UCSD-AML1 (cell line): Measurements from ENCODE around the gene CREB5.
"Not testable (repeated sequence)": the region's sequence is repeated elsewhere in the genome, so short reads cannot be mapped to it uniquely, and the experiment has no call there.

Source experiments
- DNase-seq: peaks from one replicate; lab custom pipeline; 2025; ENCODE audit not compliant: unreplicated experiment; lab: John Stamatoyannopoulos, UW

CREB5 gene

GRCh38 chr7:28766359-28766758 is 354.0 kb downstream of the CREB5 start:
- no peak for DNase-seq

GRCh38 chr7:28767356-28767755 is 355.0 kb downstream of the CREB5 start:
- no peak for DNase-seq

GRCh38 chr7:28768577-28769147 is 356.3 kb downstream of the CREB5 start:
- DNase-seq, result no peak

- no peak for DNase-seq
These were observed 359.7 kb downstream of the CREB5 start for GRCh38 chr7:28771906-28772622.

GRCh38 chr7:28773423-28774145 is 361.3 kb downstream of the CREB5 start:
- no peak for DNase-seq

- no peak for DNase-seq
These were observed 362.1 kb downstream of the CREB5 start for GRCh38 chr7:28774261-28774988.

GRCh38 chr7:28776463-28777157 is 364.3 kb downstream of the CREB5 start:
- no peak for DNase-seq

GRCh38 chr7:28778786-28779185 is 366.5 kb downstream of the CREB5 start:
- no peak for DNase-seq

GRCh38 chr7:28779954-28780353 is 367.6 kb downstream of the CREB5 start:
- no peak for DNase-seq

GRCh38 chr7:28782362-28782761 is 370.0 kb downstream of the CREB5 start:
- DNase-seq, result no peak

GRCh38 chr7:28784171-28784902 is 372.0 kb downstream of the CREB5 start:
- DNase-seq, result no peak

- no peak for DNase-seq
These were observed 373.0 kb downstream of the CREB5 start for GRCh38 chr7:28785041-28785995.

- DNase-seq, result not testable (repeated sequence)
These were observed 373.8 kb downstream of the CREB5 start for GRCh38 chr7:28786156-28786555.

GRCh38 chr7:28787106-28787505 is 374.8 kb downstream of the CREB5 start:
- DNase-seq, result no peak

GRCh38 chr7:28790467-28790866 is 378.1 kb downstream of the CREB5 start:
- DNase-seq, result no peak

GRCh38 chr7:28792858-28793257 is 380.5 kb downstream of the CREB5 start:
- DNase-seq, result no peak

GRCh38 chr7:28793381-28794085 is 381.2 kb downstream of the CREB5 start:
- DNase-seq, result no peak

- DNase-seq, result no peak
These were observed 386.0 kb downstream of the CREB5 start for GRCh38 chr7:28798274-28798673.

- no peak for DNase-seq
These were observed 387.3 kb downstream of the CREB5 start for GRCh38 chr7:28799619-28800018.
